Adipose tissue (tissue), 3 donors: ENCODE results near the gene TBXAS1. TPM values are rescaled to one million over a fixed set of nuclear protein-coding genes. Genes with fewer than 3 reads are reported as not detected.

Source experiments
- H3K27ac ChIP-seq: one replicate; pipeline ENCODE4 v1.5.1; 2013; ENCODE audit warnings: low read depth, low read length
- WGBS, 3 donors: extraction: QIAGEN DNeasy Blood & Tissue Kit; methylation state at CpG; one replicate each; pipeline ENCODE4 v1.1.7; 2013; 5-methylcytosine and 5-hydroxymethylcytosine counted together
- polyA plus RNA-seq, 3 donors: library from polyadenylated mRNA; stranded (reverse); fragments of 200-250 nt; gene quantifications; one replicate each; pipeline ENCODE4 v1.2.3, GENCODE V29; 2013
- donor health status: healthy with polysubstance abuse.
- donor health status: Bipolar disorder and iron deficiency.
- donor health status: healthy.

The TBXAS1 gene
- polyA plus RNA-seq, 3 donors: 3.4 to 15.7 (median 9.8) TPM

- H3K27ac ChIP-seq: no peak overlapping the region
- WGBS, 3 donors: 76 to 84% (median 77%) methylated on average over 7 of the region's 7 CpGs
Measured at GRCh38 chr7:140058517-140058916, 229.5 kb downstream of the TBXAS1 start.

- 35 to 77% (median 74%) methylated on average over 12 of the region's 12 CpGs for WGBS, 3 donors
- no peak overlapping the region for H3K27ac ChIP-seq
Measured at GRCh38 chr7:140059273-140060242, 230.5 kb downstream of the TBXAS1 start.

GRCh38 chr7:140060243-140060630, 231.2 kb downstream of the TBXAS1 start:
- 75 to 88% (median 86%) methylated on average over 3 of the region's 3 CpGs for WGBS, 3 donors
- H3K27ac ChIP-seq: no peak overlapping the region

- H3K27ac ChIP-seq: no peak overlapping the region
- WGBS, 3 donors: 51 to 64% (median 57%) methylated on average over 11 of the region's 11 CpGs
Measured at GRCh38 chr7:140060788-140061606, 231.9 kb downstream of the TBXAS1 start.

- no peak overlapping the region for H3K27ac ChIP-seq
- WGBS, 3 donors: 92 to 94% (median 92%) methylated on average over 2 of the region's 2 CpGs
Measured at GRCh38 chr7:140061607-140061930, 232.5 kb downstream of the TBXAS1 start.

GRCh38 chr7:140062118-140062527, 233.1 kb downstream of the TBXAS1 start:
- peak overlapping the region; percentile 55 for H3K27ac ChIP-seq
- WGBS, 3 donors: 4 to 7% (median 5%) methylated on average over 31 to 32 of the region's 32 CpGs

GRCh38 chr7:140062528-140063299, 233.7 kb downstream of the TBXAS1 start, which contains the start of gene PARP12:
PARP12 (minus strand) TSS chr7:140062951; CDS start chr7:140062847, 104 bp downstream.
- whole genome bisulfite sequencing, 3 donors: 0 to 1% (median 0%) methylated on average over 88 to 106 of the region's 106 CpGs
- H3K27ac ChIP-seq: peak within 1 kb of the TSS; percentile 55

- WGBS, 3 donors: 77 to 78% (median 78%) methylated on average over 2 of the region's 2 CpGs
Measured at GRCh38 chr7:140067052-140067451, 238.0 kb downstream of the TBXAS1 start.

GRCh38 chr7:140068033-140068432, 239.0 kb downstream of the TBXAS1 start:
- 71 to 91% (median 72%) methylated on average over 2 of the region's 2 CpGs for WGBS, 3 donors

More at GRCh38 chr7:140067052-140067451, 238.0 kb downstream of the TBXAS1 start:
- H3K27ac ChIP-seq: no peak overlapping the region

GRCh38 chr7:140069298-140069949, 240.4 kb downstream of the TBXAS1 start:
- WGBS, 3 donors: 85 to 95% (median 91%) methylated on average over 4 of the region's 4 CpGs

More at GRCh38 chr7:140068033-140068432, 239.0 kb downstream of the TBXAS1 start:
- H3K27ac ChIP-seq: no peak overlapping the region

More at GRCh38 chr7:140069298-140069949, 240.4 kb downstream of the TBXAS1 start:
- no peak overlapping the region for H3K27ac ChIP-seq

Other genes starting within 250 kb of the TBXAS1 start
- gene HIPK2, start 51.3 kb upstream of the TBXAS1 start, polyA plus RNA-seq: 10 to 100 TPM in 2 of 3 donors, 1 to 10 TPM in 1; 6.3 to 29.0 (median 23.2) TPM
- gene PARP12, start 233.7 kb downstream of the TBXAS1 start, polyA plus RNA-seq: 10 to 100 TPM; 11.3 to 24.3 (median 17.7) TPM